NCI-H2029 treated with DMSO at 0.1 percent for 48 hours (cell line): ENCODE measurements around the gene KSR1.

Experiments
- DNase-seq: peaks from one replicate; lab custom pipeline; 2025; lab: John Stamatoyannopoulos, UW

KSR1 gene

GRCh38 chr17:27473748-27474609 lies 17.7 kb downstream of the KSR1 start:
- DNase-seq: no peak

GRCh38 chr17:27475070-27475673 lies 18.9 kb downstream of the KSR1 start:
- no peak for DNase-seq

GRCh38 chr17:27475981-27476895 lies 20.0 kb downstream of the KSR1 start:
- no peak for DNase-seq

- DNase-seq: no peak
Measured at GRCh38 chr17:27477050-27477888, 21.0 kb downstream of the KSR1 start.

- no peak for DNase-seq
Measured at GRCh38 chr17:27477971-27478684, 21.9 kb downstream of the KSR1 start.

GRCh38 chr17:27478901-27479538 lies 22.8 kb downstream of the KSR1 start:
- DNase-seq: no peak

- DNase-seq: no peak
Measured at GRCh38 chr17:27479838-27480237, 23.6 kb downstream of the KSR1 start.

- DNase-seq: no peak
Measured at GRCh38 chr17:27480699-27481098, 24.5 kb downstream of the KSR1 start.

GRCh38 chr17:27481327-27481726 lies 25.1 kb downstream of the KSR1 start:
- DNase-seq: no peak

- DNase-seq: no peak
Measured at GRCh38 chr17:27485125-27485524, 28.9 kb downstream of the KSR1 start.

GRCh38 chr17:27485716-27486495 lies 29.7 kb downstream of the KSR1 start:
- no peak for DNase-seq

GRCh38 chr17:27486741-27487140 lies 30.5 kb downstream of the KSR1 start:
- DNase-seq: no peak

GRCh38 chr17:27488231-27488630 lies 32.0 kb downstream of the KSR1 start:
- DNase-seq: no peak

GRCh38 chr17:27489045-27489715 lies 32.9 kb downstream of the KSR1 start:
- no peak for DNase-seq

GRCh38 chr17:27490391-27490790 lies 34.1 kb downstream of the KSR1 start:
- DNase-seq: no peak

GRCh38 chr17:27491713-27492190 lies 35.5 kb downstream of the KSR1 start:
- no peak for DNase-seq

GRCh38 chr17:27492470-27492869 lies 36.2 kb downstream of the KSR1 start:
- DNase-seq: no peak

GRCh38 chr17:27493088-27493487 lies 36.8 kb downstream of the KSR1 start:
- no peak for DNase-seq
